Stimulated activated naive CD4-positive, alpha-beta T cell treated with Interleukin-2 at 50 U/mL for 16 hours (primary cell): ENCODE data around the gene FAHD2A.
"Not testable (repeated sequence)": the region's sequence is repeated elsewhere in the genome, so short reads cannot be mapped to it uniquely, and the experiment has no call there.

Experiments
- DNase-seq: peaks from one replicate; lab custom pipeline; 2025; lab: John Stamatoyannopoulos, UW

FAHD2A gene, protein sequence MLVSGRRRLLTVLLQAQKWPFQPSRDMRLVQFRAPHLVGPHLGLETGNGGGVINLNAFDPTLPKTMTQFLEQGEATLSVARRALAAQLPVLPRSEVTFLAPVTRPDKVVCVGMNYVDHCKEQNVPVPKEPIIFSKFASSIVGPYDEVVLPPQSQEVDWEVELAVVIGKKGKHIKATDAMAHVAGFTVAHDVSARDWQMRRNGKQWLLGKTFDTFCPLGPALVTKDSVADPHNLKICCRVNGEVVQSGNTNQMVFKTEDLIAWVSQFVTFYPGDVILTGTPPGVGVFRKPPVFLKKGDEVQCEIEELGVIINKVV

DNA sequence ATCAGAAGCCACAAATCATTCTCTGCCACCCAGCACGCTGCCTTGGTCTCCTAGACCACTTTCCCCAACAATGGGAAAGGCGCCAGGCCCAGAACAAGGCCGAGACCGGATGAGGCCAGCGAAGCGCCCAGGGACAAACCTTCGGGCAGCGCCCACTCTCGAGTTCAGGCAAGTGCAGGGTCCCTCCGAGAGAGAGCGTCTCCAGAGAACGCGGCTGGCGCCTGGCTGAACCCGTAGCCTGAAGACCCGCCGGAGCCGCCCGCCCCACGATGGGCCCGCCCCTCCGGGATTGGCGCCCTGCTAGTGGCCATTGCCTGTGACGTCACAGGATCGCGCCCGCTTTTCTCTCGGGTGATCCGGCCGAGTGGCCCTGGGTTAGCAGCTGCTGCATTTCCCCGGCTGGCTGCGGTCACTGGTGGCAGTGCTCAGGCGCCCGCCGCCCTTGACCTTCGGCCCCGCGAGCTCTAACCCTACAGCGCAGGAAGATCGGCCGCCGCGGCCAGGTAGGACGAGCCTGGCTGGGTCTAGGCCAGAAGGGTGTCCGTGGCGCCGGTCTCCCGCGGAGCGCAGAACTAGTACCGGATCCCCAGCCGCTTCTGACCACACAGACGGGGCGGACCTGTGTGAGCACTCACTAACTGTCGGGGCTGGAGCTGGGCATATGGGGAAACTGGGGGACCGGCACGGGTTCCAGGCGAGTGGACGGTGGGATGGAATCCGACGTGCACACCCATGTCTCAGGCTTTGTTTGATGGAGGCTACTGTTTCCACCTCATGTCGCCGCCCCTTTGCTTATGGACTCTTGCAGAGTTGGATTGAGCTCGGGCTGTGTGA, at the start of gene FAHD2A:
FAHD2A (plus strand) TSS at position 339 of the 834 bp plus-strand sequence. CDS start 2,851 bp downstream, outside the sequence.
- DNase-seq, result peak; percentile 89

DNA sequence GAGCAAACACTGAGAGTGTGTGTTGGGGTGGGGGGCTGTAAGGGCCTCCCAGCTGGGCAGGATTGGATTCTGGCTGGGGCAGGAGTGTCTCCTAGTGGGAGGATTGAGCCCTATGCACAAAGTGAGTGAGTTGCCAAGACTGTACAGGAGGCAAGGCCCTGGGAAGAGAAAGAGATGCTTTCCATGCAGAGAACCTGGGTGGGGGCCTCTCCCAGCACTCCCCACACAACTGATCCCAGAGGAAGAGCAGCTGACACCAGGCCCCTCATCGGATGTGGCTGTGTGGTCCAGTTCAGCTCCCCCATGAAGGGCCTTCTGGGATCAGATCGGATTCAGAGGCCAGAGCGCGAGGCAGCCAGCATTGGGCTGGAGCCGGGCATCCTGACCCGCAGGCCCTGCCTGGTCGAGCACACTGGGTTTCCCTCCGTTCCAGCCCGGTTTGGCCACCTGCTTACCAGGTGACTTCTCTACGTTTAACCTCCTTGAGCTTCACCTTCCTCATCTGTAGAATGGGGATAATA, 49.4 kb upstream of the FAHD2A start:
- DNase-seq, result no peak

DNA sequence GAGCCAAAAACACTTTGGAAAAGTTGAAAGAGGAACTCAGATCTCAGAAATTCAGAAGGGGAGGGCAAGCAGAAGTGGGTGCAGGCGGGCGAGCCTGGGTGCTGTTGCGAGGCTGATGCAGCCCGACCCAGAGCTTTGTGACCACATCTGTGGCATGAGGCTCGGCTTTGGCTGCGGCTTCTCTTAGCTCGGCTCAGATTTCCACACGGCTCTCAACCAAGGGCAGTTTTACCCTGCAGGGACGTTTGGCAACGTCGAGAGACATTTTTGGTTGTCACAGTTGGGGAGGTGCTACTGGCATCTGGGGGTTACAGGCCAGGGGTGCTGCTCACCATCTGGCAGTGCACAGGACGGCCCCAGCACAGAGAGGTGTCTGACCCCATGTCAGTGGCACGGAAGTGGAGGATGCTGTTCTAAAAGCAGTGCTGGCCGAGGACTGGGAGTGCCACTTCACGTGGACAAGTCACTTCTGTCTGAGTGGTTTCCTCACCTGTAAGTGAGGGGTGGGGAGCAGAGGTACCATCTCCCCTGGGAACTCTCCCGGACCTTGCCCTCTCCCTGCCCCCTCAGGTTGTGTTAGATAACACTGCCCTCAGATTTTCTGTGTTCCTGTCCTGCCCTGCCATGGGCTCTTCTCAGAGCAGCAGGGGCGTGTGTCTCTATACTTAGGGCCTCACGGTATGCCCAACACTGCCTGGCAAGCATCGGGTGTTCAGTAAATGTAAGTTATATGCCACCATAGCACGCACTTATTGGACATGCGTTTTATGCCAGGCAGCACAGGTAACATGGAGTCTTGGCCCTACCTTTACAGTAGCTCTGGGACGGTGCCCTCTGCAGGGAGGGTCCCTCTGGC, 48.7 kb upstream of the FAHD2A start:
- no peak for DNase-seq

DNA sequence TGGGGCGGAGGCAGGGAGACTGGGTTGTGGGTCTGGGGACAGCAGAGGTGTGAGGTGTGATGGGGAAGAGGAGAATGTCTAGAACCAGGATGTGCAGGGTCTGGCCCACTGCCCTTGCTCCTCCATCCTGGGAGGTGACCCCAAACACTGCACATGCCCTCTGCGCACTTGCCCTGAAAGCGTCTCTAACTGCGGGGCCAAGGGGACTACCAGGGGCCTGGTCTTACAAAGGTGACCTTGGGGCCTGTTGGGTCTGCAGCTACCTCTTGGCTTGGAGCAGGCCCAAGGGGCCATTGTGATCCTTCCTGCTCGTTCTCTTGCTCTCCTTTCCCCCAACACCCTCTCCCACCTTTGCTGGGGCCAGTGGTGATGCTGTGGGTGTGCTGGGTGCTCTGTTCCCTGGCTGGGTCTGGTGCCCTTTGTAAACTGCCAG, 48.0 kb upstream of the FAHD2A start:
- DNase-seq, result no peak

DNA sequence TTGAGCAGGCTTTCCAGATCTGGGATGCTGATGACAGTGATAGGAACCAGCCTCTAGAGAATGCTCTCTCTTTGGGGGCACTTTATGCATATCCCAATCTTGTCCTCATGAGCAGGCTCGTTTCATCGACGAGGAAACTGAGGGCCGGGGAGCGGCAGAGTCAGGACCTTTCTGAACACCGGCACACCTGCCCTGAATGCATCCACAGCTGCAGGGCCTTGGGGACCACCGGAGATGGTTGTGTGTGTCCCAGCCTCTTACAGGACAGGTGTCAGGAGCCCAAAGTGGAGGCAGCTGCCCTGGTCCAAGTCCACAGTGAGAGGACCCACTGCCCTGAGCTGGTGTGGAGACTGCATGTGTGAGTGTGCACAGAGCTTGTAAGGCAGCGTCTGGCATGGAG, 47.6 kb upstream of the FAHD2A start:
- DNase-seq, result no peak

DNA sequence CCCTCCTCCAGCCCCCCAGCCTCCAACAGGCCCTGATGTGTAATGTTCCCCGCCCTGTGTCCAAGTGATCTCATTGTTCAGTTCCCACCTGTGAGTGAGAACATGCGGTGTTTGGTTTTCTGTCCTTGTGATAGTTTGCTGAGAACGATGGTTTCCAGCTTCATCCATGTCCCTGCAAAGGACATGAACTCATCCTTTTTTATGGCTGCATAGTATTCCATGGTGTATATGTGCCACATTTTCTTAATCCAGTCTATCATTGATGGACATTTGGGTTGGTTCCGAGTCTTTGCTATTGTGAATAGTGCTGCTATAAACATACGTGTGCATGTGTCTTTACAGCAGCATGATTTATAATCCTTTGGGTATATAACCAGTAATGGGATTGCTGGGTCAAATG, 47.0 kb upstream of the FAHD2A start:
- DNase-seq, result not testable (repeated sequence)

DNA sequence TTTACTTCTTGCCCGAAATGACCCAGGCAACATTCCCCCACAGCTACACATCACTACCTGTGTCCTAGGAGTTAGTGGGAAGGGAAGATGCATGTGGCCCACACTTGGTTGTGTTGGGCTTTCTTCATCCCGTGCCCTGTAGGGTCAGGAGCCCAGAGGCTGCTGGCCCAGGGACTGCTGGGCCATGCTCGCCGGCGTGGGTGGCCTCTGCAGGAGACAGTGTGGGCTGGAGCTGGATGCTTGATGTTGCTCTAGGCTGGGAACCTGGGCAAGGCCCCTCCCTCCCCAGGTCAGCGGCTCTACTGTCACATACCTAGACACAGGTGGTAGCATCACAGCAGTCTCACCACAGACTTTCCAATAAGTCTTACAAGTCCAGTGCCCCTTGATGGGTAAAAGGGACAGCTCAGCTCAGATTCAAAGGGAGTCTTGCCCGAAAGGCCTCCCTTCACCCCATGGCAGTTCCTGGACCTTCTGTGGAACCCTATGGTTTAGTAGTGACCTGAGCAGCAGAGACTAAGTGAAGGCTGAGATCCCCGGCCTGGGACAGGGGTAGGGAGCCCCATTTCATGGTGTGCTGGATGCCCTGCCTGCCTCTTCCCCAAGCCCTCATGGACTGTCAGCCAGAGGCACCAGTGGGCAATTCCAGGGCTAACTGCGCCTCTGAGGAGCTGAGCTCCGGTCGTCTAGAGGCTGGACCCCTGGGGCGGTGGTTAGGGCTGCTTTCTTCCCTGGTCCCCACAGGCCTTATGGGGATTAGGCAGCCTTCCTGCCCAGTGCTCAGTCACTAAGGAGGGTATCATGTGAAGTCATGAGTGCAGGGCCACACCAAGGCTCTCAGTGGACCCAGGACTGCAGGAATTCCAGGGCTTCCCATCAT, 45.4 kb upstream of the FAHD2A start:
- DNase-seq, result no peak

DNA sequence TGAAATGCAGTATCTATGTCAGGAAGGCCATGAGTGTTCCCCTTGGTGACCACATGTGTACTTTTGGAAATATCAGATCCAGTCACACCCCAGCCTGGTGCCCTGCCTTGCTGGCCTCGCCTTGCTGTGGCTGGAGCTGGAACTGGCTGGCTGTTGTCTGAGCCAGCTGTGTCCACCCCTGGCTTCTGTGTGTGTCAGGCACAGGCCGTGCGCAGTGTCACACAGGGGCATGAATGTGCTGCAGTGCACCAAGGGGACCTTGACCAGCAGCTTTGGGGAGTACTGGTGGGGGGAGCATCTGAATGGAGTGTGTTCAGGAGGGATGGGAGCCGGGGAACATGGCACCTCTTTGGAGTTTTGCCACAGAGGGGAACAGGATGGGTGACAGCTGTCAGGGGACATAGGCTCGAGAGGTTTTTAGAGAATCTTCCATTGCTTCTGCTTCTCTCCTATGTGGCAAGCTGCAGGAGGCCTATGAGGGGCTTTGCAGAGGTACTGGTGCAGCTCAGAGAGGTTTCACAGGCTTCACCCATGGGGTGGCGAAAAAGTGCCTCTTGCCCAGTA, 44.7 kb upstream of the FAHD2A start:
- DNase-seq, result no peak

DNA sequence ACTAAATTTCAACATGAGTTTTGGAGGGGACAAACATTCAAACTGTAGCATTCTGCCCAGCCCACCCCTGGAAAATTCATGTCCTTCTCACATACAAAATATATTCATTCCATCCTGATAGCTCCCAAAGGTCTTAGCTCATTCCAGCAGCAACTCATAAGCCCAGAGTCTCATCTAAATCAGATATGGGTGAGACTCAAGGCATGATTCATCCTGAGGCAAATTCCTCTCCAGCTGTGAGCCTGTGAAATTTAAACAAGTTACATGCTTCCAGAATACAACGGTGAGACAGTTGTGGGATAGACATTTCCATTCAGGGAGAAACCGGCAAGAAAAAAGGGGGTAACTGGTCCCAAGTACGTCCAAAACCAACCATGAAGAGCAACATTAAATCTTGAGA, 43.5 kb upstream of the FAHD2A start:
- DNase-seq, result no peak

DNA sequence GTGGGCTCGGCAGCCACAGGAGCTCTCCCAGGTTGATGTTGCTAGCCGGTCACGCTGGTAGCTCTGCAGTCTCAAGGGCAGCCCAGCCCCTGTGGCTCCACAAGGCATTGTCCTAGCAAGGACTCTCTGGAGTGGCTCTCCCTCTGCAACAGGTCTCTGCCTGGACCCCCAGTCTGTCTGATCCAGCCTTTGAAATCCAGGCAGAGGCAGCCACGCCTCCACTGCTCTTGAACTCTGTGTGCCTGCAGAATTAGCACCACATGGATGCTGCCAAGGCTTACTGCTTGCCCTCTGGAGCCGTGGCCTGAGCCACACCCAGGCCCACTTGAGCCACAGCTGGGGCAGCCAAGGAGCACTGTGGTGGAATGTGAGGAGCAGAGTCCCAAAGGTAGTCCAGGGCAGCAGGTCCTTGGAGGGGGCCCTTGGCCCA, 43.0 kb upstream of the FAHD2A start:
- DNase-seq, result no peak

DNA sequence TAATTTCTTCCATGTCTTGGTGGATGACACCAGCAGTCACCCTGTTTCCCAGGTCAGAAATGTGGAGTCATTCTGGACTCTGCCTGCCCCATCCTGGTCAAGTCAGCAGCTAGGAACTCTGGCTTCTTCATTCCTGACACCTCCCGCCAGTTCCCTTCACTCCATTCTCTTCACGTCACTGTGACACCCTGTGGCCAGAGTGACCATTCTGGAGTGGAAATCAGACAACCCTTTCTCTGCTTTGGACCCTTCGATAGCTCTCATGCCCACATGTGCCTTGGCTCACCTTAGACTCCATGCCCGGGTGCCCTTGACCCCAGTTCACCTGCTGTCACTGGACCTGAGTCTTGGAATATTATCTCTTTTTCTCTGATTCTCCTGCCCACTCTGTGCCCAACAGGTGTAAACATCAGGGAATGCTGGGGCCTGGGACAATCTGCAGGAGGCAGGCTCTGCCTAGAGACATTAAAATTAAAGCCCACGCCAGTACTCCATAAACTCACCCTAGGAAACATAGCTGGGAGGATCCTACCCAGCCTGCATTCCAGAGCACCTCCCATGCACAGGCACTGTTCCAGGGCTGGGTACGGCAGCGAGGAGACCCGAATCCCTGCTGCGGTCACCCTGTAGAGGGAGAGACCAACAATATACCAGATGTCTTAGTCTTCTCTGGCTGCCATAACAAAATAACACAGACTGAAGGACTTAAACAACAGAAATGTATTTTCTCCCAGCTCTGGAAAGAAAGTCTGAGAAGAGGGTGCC, 41.1 kb upstream of the FAHD2A start:
- no peak for DNase-seq

DNA sequence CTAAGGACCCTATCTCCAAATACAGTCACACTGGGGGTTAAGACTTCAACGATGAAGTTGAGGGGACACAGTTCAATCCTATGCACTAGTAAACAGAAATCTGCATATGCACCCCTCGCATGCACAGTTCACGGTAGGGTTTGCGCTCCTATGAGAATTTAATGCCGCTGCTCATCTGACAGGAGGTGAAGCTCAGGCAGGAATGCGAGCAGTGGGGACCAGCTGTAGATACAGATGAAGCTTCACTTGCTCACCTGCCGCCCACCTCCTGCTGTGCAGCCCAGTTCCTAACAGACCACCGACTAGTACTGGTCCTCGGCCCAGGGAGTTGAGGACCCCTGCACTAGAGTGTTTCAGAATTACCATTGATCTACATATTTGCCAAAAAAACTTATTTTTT, 40.0 kb upstream of the FAHD2A start:
- no peak for DNase-seq

DNA sequence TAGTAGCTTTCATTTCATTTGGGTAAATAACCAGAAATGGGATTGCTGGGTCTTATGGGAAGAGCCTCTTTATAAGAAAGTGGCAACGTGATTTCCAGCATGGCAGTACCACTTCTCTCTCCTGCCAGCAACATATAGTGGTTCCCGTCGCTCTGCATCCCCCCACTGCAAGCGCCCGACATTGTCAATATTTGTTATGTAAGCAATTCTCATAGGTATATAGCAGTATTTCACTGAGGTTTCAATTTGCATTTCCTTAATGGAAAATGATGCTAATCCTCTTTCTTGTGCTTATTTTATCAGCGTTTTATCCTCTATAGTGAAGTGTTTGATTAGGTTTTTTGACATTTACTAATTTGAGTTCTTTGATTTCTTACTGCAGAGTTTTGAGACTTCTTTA, 36.0 kb upstream of the FAHD2A start:
- DNase-seq, result no peak

DNA sequence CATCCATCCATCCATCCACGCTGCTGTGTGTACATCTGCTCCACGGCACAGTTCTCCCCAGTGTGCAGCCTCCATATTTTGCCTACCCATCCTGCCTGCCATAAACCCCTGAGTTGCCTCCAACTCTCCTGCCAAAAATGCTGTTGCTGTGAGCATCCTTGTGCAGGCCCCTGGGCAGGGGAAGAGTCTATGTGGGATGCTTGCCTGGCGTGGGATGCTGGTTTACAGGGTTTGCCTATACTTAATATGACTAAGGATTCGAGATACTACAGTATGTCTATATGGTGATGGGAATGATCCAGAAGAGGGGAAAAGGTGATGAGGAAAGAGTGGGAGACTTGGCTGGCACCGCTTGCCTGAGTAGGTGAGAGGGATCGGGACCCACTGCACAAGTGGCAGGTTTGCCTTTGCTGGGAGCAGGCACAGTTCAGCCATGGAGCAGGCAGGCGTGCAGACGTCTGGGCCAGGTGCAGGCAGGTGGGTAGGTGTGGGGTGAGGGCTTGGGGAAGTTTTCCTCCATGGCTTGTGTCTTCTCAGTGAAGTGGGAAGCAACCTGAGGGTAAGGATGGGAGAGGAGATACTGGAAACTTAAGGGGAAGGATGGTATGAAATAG, 30.2 kb upstream of the FAHD2A start:
- DNase-seq, result no peak

DNA sequence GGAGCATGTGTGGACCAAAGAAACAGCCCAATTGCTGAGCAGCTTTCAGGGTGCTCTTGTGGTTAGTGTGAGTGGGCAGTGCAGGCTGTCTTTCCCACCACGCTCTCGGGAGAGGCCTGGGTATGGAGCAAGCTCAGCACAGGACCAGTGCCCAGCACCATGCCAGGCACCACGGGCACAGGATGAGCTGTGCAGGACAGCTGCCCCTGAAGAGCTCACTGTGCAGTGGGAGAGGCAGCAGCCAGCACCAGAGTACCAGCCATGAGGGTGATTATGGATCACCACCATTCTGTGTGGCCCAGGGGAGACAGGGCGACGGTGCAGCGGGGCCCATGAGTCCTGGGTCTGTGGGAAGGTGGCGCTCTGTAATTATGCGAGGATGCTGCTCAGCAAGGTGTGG, 29.7 kb upstream of the FAHD2A start:
- DNase-seq, result no peak

DNA sequence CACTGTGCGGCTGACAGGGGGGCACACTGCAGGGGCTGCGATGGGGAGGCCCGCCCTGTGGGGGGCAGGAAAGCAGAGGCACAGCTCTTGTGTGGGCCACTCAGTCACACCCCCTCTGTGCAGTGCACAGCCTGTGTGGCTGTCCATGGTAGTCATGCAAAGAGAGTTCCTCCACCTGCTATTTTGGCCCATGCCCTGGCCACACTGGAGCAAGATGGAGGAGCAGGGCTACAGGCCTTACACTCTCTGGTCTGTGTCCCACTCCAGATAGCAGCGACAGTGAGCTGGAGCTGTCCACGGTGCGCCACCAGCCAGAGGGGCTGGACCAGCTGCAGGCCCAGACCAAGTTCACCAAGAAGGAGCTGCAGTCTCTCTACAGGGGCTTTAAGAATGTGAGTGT, 28.5 kb upstream of the FAHD2A start:
- DNase-seq, result no peak

DNA sequence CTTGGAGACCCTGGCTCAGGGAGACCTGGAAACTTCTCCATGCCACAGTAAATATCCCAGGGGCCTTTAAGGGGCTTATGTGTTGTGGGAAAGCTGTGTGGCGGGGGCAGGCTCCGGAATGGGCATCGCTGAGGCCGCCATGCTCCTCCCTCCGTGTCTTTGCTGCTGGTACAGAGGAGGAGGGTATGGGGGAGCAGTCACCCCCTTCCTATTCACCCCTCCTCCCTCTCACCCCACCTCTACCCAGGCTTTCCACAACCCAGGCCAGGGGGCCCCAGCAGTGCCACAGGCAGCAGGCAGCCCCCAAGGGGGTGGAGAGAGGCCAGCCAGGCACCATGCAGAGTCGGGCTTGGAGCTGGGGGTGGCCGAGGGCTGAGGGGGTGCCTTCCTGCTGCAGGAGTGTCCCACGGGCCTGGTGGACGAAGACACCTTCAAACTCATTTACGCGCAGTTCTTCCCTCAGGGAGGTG, 28.0 kb upstream of the FAHD2A start:
- DNase-seq, result no peak

DNA sequence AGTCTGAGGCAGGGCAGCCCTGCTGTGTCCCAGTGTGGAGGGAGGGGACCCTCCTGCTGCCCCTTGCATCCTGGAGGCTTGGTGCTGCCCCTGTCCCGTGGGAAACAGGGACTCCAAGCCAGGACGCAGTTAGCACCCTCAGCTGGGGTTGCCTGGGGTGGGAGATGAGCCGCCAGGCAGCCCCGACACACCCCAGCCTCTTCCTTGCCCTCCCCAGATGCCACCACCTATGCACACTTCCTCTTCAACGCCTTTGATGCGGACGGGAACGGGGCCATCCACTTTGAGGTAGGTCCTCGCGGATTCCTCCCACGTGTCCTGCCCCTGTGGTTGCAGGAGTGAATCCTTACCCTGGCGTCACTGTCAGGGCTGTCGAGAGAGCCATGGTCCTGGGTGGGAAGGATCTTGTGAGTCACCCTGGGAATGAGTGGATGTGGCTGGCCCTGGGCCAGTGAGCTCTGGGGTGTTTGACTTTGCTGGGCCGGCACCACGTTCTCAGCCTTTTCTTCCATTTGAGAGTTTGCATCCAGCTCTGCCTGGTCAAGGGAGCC, 27.5 kb upstream of the FAHD2A start:
- DNase-seq, result no peak

DNA sequence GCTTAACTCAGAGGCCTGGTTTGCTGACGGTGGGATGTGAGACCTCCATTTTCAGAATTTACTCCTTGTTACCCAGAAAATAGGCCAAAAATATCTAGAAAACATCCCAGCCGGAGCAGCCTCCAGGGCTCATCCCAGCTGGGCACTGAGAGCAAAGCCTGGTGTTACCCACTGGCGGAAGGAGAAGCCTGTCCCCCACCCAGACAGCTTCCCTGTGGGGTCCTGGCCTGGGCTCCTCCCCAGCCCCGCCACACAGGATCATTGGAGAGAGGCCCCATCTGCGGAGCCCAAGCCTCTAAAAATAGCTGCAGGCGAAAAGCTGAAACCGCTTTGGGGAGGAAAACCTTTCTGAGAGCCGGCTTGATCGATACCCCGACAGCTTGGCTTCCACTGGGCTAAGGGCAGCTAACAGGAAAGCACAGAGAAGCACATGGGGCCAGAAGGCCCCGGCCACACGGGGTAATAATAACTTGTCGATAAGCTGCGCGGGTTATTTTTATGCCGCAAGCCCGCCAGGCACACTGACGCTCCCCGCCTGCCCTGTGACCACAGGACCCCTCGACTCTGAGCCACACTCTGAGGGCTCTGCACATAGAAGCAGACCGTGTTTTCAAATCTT, 26.9 kb upstream of the FAHD2A start:
- DNase-seq, result no peak
